ENCODE measurements around the gene CACNA1I.

Gene CACNA1I

GRCh38 chr22:39658806-39659463 is 88.4 kb downstream of the CACNA1I start:
- no peak for DNase-seq
- intact Hi-C loops (cut with DNase I), result no loop called here

DNA sequence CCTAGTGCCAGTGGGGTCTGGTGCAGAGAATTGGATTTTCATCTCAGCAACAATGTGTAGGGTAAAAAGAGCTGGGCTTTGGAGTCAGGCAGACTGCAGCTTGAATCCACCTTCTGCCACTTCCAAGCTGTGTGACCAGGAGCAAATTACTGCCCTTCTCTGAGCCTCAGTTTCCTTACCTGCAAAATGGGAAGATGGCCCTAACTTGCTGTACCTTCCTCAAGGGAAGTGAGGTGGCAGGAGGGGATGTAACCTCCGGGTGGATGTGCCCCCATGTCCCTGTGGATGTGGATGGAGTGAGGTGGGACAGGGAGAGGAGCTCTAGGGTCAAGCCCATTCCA is 90.9 kb downstream of the CACNA1I start:
- no peak for DNase-seq
- intact Hi-C loops (cut with DNase I), result no loop called here

DNA sequence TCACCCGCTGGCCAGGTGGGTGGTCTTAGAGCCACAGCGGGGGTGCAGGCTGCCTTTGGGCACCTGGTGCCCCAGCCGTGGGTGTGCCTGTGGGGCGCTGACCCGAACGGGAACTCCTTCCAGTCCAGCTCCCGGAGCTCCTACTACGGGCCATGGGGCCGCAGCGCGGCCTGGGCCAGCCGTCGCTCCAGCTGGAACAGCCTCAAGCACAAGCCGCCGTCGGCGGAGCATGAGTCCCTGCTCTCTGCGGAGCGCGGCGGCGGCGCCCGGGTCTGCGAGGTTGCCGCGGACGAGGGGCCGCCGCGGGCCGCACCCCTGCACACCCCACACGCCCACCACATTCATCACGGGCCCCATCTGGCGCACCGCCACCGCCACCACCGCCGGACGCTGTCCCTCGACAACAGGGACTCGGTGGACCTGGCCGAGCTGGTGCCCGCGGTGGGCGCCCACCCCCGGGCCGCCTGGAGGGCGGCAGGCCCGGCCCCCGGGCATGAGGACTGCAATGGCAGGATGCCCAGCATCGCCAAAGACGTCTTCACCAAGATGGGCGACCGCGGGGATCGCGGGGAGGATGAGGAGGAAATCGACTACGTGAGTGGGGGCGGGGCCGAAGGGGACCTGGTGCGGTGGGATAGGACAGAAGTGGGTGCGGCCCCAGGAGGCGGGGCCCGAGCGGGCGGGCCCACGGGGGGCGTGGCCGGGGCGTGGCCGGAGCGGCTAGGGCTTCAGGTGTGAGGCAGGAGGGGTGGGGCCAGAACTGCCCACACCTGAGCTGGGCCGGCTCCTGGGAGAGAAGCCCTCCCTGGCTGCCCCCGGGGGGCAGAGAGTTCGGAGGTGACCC is 91.5 kb downstream of the CACNA1I start:
- DNase-seq, result peak in 1 of 10 donors; percentile 58
- intact Hi-C loops (cut with DNase I), result no loop called here

DNA sequence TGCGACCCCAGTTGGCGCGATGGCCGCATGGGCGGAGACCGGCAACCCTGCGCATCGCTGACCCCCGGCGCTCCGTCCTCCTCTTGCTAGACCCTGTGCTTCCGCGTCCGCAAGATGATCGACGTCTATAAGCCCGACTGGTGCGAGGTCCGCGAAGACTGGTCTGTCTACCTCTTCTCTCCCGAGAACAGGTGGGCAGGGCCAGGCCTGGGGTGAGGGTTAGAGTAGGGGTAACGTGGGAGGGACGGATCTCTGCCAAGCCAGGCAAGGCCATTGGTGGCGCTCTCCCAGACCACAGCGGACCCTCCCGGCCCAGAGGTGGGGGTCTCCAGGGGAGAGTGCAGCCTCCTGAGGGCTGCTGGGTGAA is 92.1 kb downstream of the CACNA1I start:
- DNase-seq, result no peak
- intact Hi-C loops (cut with DNase I), result no loop called here

DNA sequence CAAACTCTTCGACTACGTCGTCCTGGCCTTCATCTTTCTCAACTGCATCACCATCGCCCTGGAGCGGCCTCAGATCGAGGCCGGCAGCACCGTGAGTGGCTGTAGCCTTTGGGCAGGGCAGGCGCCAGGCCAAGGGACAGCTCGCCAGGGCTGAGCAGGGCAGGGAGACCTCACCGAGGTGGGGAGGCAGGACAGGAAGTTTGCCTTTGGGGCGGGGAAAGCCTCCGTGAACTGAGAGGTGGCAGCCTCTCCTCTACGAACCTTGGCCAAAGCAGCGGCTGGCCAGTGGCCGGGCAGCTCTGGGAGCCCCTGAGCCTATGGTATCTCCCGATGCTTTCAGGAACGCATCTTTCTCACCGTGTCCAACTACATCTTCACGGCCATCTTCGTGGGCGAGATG is 93.2 kb downstream of the CACNA1I start:
- no peak for DNase-seq

GRCh38 chr22:39664485-39665200 is 94.1 kb downstream of the CACNA1I start:
- intact Hi-C loops (cut with DNase I), result no loop called here
- no peak for DNase-seq

More for the DNA sequence above, 93.2 kb downstream of the CACNA1I start:
- intact Hi-C loops (cut with DNase I), result no loop called here

GRCh38 chr22:39665229-39665628 is 94.7 kb downstream of the CACNA1I start:
- intact Hi-C loops (cut with DNase I), result no loop called here

DNA sequence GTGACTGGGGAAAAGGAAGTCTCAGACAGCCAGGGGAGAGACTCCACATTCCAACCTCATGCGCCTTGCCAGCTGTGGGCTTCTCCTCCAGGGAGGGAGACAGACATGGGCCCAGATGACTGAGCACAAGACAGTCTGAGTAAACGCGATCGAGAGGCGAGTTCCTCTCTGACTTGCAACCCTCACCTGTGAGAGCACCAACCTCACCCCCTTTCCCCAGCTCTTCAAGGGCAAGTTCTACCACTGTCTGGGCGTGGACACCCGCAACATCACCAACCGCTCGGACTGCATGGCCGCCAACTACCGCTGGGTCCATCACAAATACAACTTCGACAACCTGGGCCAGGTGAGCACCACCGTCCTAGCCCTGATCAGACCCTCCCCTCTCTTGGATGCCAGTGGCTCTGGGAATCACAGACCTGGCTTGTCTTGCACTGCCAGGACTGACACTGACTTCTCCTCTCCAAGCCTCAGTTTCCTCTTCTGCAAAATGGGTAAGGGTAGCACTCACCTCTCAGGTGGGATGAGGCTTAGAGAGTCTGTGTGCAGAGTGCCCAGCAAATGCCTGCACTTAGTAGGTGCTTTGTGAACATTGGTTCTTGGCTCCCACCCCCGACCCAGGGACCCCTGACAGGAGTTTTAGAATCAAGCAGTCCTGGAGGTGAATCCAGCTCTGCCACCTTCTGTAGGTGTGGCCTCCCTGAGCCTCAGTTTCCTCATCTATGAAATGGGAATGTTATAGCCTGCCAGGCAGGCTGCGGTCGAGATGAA is 95.3 kb downstream of the CACNA1I start:
- intact Hi-C loops (cut with DNase I), result no loop called here

More at GRCh38 chr22:39665229-39665628, 94.7 kb downstream of the CACNA1I start:
- no peak for DNase-seq

DNA sequence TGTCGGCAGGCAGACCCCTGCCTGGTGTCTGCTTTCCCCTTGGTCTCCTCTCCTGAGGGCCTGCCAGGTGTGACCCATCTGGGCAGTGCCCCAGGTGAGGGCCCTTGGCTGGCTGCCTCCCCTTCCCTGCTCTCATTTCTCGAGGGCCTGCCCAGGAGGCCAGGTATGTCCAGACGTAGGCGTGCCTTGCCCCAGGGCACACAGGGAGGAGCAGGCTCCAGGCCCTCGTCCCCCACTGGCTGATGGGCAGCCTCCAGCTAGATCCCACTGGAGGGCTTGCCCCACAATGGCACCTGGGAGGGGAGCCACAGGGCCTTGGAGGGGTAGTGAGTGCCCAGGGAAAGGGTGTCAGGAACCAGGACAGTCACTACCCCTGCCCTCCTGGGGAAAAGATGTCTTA is 95.9 kb downstream of the CACNA1I start:
- DNase-seq, result no peak
- intact Hi-C loops (cut with DNase I), result no loop called here

More for the DNA sequence above, 95.3 kb downstream of the CACNA1I start:
- no peak for DNase-seq

DNA sequence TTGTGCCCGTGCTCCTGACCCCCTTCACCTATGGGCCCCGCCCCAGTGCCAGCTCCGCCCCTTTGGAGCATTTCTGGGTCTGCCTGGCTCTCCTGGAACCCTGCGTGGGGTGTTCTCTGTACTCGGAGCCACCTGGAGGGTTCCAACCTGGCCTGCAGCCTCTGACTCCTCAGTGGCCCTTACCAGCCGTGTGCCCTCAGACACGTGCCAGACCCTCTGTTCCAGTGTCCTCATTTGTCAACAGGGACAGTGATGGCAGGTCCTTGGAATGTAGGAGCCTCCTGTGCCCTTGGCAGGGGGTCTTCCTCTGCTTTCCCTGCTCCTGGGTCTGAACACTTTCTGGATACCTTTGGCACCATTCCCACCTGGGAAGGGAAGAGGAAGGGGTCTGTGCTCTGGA is 96.4 kb downstream of the CACNA1I start:
- intact Hi-C loops (cut with DNase I), result no loop called here
- DNase-seq, result no peak

GRCh38 chr22:39669432-39669831 is 98.9 kb downstream of the CACNA1I start:
- intact Hi-C loops (cut with DNase I), result no loop called here
- DNase-seq, result no peak

DNA sequence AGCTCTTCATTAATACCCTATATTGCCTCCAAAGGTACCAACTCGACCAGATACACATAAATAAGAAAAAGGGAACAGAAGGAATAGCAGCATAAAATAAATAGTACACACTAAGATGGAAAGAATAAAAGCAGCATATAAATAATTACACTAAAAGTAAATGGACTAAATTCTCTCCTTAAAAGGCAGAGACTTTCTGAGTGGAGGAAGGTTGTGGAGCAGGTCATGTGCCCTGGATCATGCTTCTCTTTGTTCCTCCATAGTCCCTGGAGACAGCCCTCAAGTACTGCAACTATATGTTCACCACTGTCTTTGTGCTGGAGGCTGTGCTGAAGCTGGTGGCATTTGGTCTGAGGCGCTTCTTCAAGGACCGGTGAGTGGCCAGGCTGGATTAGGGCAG is 101.4 kb downstream of the CACNA1I start:
- DNase-seq, result no peak
- intact Hi-C loops (cut with DNase I), result no loop called here

- DNase-seq, result no peak
- intact Hi-C loops (cut with DNase I), result no loop called here
Observed at GRCh38 chr22:39674536-39674935, 104.0 kb downstream of the CACNA1I start.

- no peak for DNase-seq
- intact Hi-C loops (cut with DNase I), result no loop called here
Observed at GRCh38 chr22:39675947-39676346, 105.4 kb downstream of the CACNA1I start.

GRCh38 chr22:39677967-39678366 is 107.4 kb downstream of the CACNA1I start:
- DNase-seq, result no peak
- intact Hi-C loops (cut with DNase I), result no loop called here

GRCh38 chr22:39678862-39679490 is 108.4 kb downstream of the CACNA1I start:
- no peak for DNase-seq
- intact Hi-C loops (cut with DNase I), result no loop called here

DNA sequence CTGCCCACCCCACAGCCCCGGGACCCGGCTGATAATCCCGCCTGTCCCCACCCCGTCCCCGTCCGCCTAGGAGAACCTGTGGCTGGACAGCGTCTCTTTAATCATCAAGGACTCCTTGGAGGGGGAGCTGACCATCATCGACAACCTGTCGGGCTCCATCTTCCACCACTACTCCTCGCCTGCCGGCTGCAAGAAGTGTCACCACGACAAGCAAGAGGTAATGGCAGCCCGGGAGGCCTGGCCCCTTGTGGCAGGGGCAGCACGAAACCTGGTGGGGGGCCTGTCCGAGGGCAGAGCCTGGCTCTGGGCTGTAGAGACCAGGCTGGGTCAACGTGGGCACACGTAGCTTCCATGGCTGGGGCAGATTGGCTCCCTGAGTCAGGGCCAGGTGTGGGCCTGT is 109.1 kb downstream of the CACNA1I start:
- intact Hi-C loops (cut with DNase I), result no loop called here
- DNase-seq, result no peak

GRCh38 chr22:39680486-39680885 is 109.9 kb downstream of the CACNA1I start:
- no peak for DNase-seq
- intact Hi-C loops (cut with DNase I), result no loop called here

DNA sequence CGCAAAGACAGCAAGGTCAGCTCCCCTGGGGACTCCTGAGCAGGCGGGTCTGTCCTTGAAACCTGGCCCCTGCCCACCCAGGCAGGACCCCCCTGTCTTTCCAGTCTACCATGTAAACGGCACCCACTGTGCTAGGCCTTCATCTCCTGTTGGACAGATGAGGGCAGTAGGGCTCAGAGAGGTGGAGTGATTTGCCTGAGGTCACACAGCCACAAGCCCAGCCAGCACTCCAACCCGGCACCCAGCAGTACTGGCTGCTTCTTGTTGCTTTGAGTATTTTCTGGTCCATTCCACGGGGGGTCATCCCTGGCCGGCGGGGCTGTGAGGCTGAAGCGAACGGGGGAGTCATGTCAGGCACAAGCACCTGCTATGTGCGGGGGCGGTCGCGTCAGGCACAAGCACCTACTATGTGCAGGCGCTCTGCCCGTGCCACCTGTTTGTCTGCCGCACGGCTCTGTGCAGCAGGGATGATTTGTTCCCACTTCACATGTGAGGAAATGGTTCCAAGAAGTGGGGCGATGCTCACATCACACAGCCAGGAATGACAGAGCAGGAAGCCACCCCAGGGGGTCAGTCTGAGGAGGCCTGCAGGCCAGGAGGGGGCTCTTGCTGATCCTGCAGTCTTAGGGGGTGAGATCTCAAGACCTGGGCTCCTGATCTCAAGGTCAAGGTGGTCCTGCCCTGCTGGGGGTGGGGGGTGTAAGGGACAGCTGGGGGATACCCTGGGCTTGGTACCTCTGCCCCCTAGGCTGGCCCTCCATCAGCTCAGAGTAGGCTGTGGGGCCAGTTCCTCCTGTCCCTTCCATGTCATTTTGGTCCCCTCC is 110.7 kb downstream of the CACNA1I start:
- intact Hi-C loops (cut with DNase I), result no loop called here
- DNase-seq, result no peak
